A549 treated with Mapracorat at 1 μM for 4 hours (cell line): ENCODE data around the gene CTSG. TPM values are rescaled to one million over a fixed set of nuclear protein-coding genes. Genes with fewer than 3 reads are reported as not detected.

ENCODE experiments used
- total RNA-seq: library from RNA; stranded (reverse); fragments of 200-300 nt; extraction: Qiagen RNA extraction; gene quantifications from 5 replicates; pipeline ENCODE4 v1.2.3, GENCODE V29; 2022

The CTSG gene, protein sequence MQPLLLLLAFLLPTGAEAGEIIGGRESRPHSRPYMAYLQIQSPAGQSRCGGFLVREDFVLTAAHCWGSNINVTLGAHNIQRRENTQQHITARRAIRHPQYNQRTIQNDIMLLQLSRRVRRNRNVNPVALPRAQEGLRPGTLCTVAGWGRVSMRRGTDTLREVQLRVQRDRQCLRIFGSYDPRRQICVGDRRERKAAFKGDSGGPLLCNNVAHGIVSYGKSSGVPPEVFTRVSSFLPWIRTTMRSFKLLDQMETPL
- not detected in 5 replicates for total RNA-seq

GRCh38 chr14:24576182-24576581, at the start of gene CTSG:
TSS of gene CTSG (minus strand) at chr14:24576250. CDS start at chr14:24576223, 27 bp downstream.

DNA sequence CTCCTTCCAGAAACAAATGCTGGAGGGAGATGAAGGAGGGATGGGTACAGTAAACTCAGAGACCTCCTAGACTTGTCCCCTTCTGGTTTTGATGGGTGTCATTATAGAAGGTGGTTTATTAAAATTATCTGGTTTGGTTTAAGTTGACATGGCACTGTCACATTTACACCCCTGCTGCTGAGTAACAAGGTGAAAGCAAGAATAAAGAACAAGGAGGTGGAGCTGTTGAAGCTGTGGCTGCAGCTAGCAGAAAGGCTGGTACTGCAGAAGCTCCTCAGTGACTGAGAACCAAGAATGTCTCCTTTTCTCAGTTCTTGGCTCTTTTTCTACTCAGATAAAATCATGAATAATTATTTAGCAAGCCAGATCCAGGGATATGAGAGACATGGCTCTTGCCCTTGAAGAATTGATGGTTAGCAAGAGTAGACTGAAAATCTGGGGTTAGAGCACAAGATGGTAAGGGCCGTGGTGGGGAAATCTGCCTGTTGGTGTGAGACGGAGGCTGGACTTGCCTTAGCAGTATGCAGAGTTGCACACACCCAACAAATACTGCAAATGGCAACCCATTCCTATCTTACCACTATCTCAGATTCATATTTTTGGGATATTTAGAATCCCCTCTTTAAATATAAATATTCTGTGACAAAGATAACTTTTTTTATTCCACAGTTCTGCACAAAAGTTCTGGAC, 33.8 kb upstream of the CTSG start, which contains the start of gene GZMH:
Gene GZMH (minus strand): TSS at position 31 of the 690 bp plus-strand sequence. CDS start 72 bp downstream, outside the sequence.

Other genes starting within 250 kb of the CTSG start
- gene ADCY4, start 241.2 kb downstream of the CTSG start, total RNA-seq = not detected in 5 replicates
- gene RIPK3, start 236.3 kb downstream of the CTSG start, total RNA-seq = not detected in 5 replicates
- 0.16 to 0.42 TPM (median 0.18 TPM) in 5 replicates for gene NFATC4, start 208.1 kb downstream of the CTSG start, total RNA-seq
- gene NYNRIN, start 177.2 kb downstream of the CTSG start, total RNA-seq = 0.23 to 0.36 TPM (median 0.29 TPM) in 5 replicates
- 0.77 to 1.2 TPM (median 1.1 TPM) in 5 replicates for gene CBLN3, start 146.6 kb downstream of the CTSG start, total RNA-seq
- gene KHNYN, start 146.3 kb downstream of the CTSG start, total RNA-seq = 21.5 to 27.2 TPM (median 26.8 TPM) in 5 replicates
- gene SDR39U1, start 133.5 kb downstream of the CTSG start, total RNA-seq = 42.7 to 53.0 TPM (median 45.8 TPM) in 5 replicates
- gene CMA1, start 68.0 kb downstream of the CTSG start, total RNA-seq = not detected in 5 replicates
- not detected in 5 replicates for gene GZMH, start 33.4 kb upstream of the CTSG start, total RNA-seq
- gene GZMB, start 57.9 kb upstream of the CTSG start, total RNA-seq = not detected in 5 replicates